ENCODE results near the gene RXRA.

GRCh38 chr9:134486143-134486591 lies 159.9 kb downstream of the RXRA start:
- no peak for TF ChIP-seq CTCF (IDR thresholded peaks at IDR 0.05)
- TF ChIP-seq POLR2AphosphoS5 (IDR thresholded peaks at IDR 0.05) = no peak
- TF ChIP-seq POLR2A (IDR thresholded peaks at IDR 0.05) = no peak

All from upper lobe of left lung (tissue), 4 donors.